Stimulated activated CD4-positive, alpha-beta T cell treated with anti-CD3 and anti-CD28 coated beads, Interleukin-15, amount 100 ng/mL, for 1 hour (primary cell): ENCODE data around the gene WDR18.
A peak's percentile ranks its signal among the peaks of the same experiment; 100 is the strongest.

ENCODE experiments used
- DNase-seq, 2 donors: peaks; one replicate each; pipeline ENCODE4 v3.0.0-alpha.2; 2020; ENCODE audit warnings: low read depth in 1 of 2, low spot score in 1 of 2

The WDR18 gene

DNA sequence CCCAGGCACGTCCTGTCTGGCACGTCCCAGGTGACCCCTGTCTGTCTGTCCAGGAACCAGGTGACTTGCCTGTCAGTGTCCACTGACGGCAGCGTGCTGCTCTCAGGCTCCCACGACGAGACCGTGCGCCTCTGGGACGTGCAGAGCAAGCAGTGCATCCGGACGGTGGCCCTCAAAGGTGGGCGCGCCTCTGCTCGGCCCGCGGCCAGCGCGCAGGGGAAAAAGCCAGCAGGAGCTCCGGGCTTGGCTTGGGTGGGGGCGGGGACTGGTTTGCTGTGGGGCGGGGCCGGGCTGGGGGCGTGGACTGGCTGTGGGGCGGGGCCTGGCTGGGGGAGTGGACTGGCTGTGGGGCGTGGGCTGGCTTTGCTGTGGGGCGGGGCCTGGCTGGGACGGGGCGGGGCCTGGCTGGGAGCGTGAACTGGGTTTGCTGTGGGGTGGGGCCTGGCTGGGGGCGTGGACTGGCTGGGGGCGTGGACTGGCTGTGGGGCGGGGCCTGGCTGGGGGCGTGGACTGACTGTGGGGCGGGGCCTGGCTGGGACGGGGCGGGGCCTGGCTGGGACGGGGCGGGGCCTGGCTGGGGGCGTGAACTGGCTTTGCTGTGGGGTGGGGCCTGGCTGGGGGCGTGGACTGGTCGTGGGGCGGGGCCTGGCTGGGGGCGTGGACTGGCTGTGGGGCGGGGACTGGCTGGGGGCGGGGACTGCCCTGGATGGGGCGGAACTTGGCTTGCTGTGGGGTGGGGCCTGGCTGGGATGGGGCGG, 7.2 kb downstream of the WDR18 start:
- peak; percentile 17 to 48 for DNase-seq

- no peak for DNase-seq
Measured at GRCh38 chr19:991932-992669, 8.0 kb downstream of the WDR18 start.

GRCh38 chr19:992670-993055, 8.5 kb downstream of the WDR18 start:
- no peak for DNase-seq

DNA sequence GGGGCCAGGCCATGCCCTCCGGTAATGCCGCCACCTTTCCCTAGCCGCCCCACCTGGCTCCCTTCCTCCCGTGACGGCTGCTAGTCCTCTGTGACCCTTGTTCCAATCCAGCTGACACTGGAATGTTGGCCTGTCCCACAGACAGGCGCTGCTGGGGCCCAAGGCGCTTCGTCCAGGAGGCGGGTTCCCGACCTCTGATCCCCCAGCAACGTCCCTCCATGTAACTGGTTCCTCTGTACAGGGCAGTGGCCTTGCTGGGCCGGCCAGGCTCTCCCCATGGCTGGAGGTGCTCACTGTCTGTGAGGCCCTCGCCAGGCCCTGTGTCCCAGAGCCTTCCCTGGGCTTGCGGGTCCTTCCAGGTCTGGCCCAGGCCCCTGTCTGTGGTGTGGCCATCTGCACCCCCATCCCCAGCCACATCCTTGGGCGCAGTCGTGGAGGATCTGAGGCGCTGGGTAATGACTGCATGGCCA, 9.3 kb downstream of the WDR18 start:
- no peak for DNase-seq

DNA sequence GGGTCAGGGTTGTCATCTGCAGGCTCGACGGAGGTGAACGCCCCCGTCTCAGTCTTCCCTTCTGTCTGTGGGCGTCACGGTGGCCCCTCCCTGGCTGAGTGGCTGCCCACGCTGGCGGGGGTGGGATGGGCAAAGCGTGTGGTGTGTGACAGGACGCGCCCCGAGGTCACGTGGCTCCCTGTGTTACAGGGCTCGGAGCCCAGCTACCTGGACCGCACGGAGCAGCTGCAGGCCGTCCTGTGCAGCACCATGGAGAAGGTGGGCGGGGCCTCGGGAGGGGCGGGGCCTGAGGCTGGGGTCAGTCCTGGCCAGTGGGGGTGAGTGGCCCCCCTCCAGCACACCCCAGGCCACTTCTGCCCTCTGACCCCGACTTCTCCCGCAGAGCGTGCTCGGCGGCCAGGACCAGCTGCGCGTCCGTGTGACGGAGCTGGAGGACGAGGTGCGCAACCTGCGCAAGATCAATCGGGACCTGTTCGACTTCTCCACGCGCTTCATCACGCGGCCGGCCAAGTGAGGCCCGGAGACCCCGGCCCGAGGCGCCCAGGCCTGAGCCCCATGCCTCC, 9.8 kb downstream of the WDR18 start:
- no peak for DNase-seq

GRCh38 chr19:994516-994915, 10.4 kb downstream of the WDR18 start:
- DNase-seq, result no peak

- no peak for DNase-seq
Measured at GRCh38 chr19:995051-995827, 11.1 kb downstream of the WDR18 start.

DNA sequence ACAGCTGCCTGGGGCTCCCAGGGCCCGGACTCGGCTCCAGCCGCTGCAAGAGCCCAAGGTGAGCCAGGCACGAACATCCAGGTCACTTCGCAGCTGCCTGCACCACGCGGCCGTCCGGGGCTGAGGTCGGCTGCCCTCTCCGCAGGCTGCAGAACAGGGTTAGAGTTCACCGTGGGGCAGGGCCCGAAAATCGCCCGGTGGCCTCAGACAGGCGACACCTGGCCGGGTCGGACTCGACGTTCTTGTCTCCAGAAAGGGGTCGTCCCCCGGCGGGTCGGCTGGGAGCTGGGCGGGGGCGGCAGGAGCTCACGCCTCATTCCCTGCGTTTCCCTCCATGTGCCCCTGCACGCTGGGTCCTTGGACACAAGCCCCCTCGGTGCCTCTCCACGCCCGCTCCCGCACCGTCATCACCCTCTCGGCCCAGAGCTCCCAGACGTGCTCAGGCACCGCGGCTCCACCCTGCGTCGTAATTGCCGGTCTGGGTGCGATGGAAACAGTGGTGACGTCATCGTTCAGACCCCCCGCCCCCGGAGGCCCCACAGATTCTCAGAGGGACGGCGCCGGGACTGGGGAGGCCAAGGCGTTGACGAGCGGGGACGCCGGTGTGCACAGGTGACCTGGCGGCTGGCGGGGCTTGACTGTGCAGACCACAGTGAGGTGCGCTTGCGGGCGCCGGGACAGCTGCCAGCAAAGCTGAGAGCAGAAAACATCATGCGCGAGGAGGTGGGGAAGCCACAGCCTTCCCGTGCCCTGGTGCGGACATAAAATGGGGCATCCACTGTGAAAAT, 12.1 kb downstream of the WDR18 start:
- peak; percentile 35 to 60 for DNase-seq

- no peak for DNase-seq
Measured at GRCh38 chr19:998064-998463, 13.9 kb downstream of the WDR18 start.

GRCh38 chr19:999379-999719, 15.2 kb downstream of the WDR18 start:
- DNase-seq, result no peak

- DNase-seq, result peak; percentile 30 to 57
Measured at GRCh38 chr19:1000095-1000494, 15.9 kb downstream of the WDR18 start, which contains the start of gene GRIN3B. GRIN3B (plus strand) TSS chr19:1000419; CDS start chr19:1000438, 19 bp downstream.

GRCh38 chr19:1000591-1001537, 16.7 kb downstream of the WDR18 start:
- no peak for DNase-seq

GRCh38 chr19:1001538-1002166, 17.5 kb downstream of the WDR18 start:
- peak; percentile 54 to 64 for DNase-seq

- no peak for DNase-seq
Measured at GRCh38 chr19:1002600-1002999, 18.5 kb downstream of the WDR18 start.

DNA sequence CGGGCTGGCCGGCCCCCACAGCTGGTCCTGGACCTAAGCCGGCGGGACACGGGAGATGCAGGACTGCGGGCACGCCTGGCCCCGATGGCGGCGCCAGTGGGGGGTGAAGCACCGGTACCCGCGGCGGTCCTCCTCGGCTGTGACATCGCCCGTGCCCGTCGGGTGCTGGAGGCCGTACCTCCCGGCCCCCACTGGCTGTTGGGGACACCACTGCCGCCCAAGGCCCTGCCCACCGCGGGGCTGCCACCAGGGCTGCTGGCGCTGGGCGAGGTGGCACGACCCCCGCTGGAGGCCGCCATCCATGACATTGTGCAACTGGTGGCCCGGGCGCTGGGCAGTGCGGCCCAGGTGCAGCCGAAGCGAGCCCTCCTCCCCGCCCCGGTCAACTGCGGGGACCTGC, 19.1 kb downstream of the WDR18 start:
- no peak for DNase-seq

- no peak for DNase-seq
Measured at GRCh38 chr19:1004204-1004802, 20.2 kb downstream of the WDR18 start.

DNA sequence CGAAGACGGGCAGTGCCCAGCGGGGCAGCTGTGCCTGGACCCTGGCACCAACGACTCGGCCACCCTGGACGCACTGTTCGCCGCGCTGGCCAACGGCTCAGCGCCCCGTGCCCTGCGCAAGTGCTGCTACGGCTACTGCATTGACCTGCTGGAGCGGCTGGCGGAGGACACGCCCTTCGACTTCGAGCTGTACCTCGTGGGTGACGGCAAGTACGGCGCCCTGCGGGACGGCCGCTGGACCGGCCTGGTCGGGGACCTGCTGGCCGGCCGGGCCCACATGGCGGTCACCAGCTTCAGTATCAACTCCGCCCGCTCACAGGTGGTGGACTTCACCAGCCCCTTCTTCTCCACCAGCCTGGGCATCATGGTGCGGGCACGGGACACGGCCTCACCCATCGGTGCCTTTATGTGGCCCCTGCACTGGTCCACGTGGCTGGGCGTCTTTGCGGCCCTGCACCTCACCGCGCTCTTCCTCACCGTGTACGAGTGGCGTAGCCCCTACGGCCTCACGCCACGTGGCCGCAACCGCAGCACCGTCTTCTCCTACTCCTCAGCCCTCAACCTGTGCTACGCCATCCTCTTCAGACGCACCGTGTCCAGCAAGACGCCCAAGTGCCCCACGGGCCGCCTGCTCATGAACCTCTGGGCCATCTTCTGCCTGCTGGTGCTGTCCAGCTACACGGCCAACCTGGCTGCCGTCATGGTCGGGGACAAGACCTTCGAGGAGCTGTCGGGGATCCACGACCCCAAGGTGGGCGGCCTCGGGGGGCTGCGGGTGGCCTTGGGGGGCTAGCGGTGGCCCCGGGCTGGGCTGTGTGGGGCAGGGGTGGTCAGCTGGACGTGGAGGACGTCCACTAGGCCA, 20.9 kb downstream of the WDR18 start:
- no peak for DNase-seq
